K562 (cell line): ENCODE data around the gene UBE2G2. TPM values are rescaled to one million over a fixed set of nuclear protein-coding genes. Genes with fewer than 3 reads are reported as not detected.

Experiments used
- ATAC-seq: fragments of 200-7000 bp; cut with Tn5 transposase; 3 replicates; pipeline ENCODE4 v1.9.1; 2020; ENCODE audit warnings: moderate library complexity
- BruUV-seq: library from RNA; stranded (reverse); fragments of 400-500 nt; replicated peaks from 2 replicates; lab custom pipeline; 2021; lab: Mats Ljungman, UMichigan
- CTCF ChIA-PET: fragments of 300-600 bp; formaldehyde crosslinking; extraction: SDS; loops from one replicate; lab custom pipeline; 2021; ENCODE audit warnings: low intra/inter-chr PET ratio; lab: Yijun Ruan, JAX
- POLR2A ChIA-PET: fragments of 300-600, 350-650 bp; sonication (Branson Sonifier 250); formaldehyde crosslinking; extraction: SDS; loops from one replicate; lab custom pipeline; 2021; ENCODE audit warnings: antibody characterized with exemption, inconsistent platforms; lab: Yijun Ruan, JAX
- DNase-seq, 4 experiments: peaks; one replicate each; pipeline versions ENCODE4 v3.0.0 to v3.0.0-alpha.2; 2011 to 2018; ENCODE audit warnings: low spot score in 3 of 4, mixed read lengths in 3 of 4; ENCODE audit errors: extremely low read depth in 1 of 4
- FAIRE-seq: peaks from 2 replicates; lab custom pipeline; 2011; peaks lifted over from hg19 to GRCh38; lab: Jason Lieb, UNC
- H2AFZ ChIP-seq: 2 replicates; pipeline ENCODE4 v1.6.0; 2011; ENCODE audit warnings: low read depth, low read length, control low read depth, inconsistent platforms
- H3K27ac ChIP-seq: fragments of 200-600 bp; 3 replicates; pipeline ENCODE4 v1.8.0; 2011; ENCODE audit warnings: low read depth, mild to moderate bottlenecking, control low read depth, inconsistent platforms, low read length, moderate library complexity, mixed read lengths; ENCODE audit errors: extremely low read depth
- H3K27me3 ChIP-seq, 2 experiments: fragments of 300-600 bp in 1 of 2; 2 replicates in 1 of 2; 3 replicates in 1 of 2; pipeline versions ENCODE4 v1.6.0 to v1.8.0; 2011; ENCODE audit warnings: inconsistent platforms in 2 of 2, low read length in 2 of 2, mild to moderate bottlenecking in 1 of 2, mixed read lengths in 1 of 2, moderate library complexity in 1 of 2; ENCODE audit not compliant: control insufficient read depth in 2 of 2, insufficient read depth in 2 of 2
- H3K36me3 ChIP-seq: fragments of 300-600 bp; 3 replicates; pipeline ENCODE4 v1.8.0; 2011; ENCODE audit warnings: mild to moderate bottlenecking, low read length, inconsistent platforms; ENCODE audit not compliant: control insufficient read depth, insufficient read depth
- H3K4me1 ChIP-seq, 2 experiments: fragments of 200-600 bp in 1 of 2; replicated peaks in 1 of 2; 2 replicates in 1 of 2; 3 replicates in 1 of 2; pipeline versions ENCODE4 v1.5.1 to v1.8.0; 2011; ENCODE audit warnings: inconsistent platforms in 2 of 2, low read length in 2 of 2, mild to moderate bottlenecking in 1 of 2, mixed read lengths in 1 of 2, moderate library complexity in 1 of 2; ENCODE audit not compliant: control insufficient read depth in 2 of 2, insufficient read depth in 2 of 2
- H3K4me2 ChIP-seq: 2 replicates; pipeline ENCODE4 v1.6.1; 2011; ENCODE audit warnings: low read length, control low read depth, inconsistent platforms, mixed read lengths; ENCODE audit not compliant: insufficient read depth
- H3K4me3 ChIP-seq: fragments of 200-600 bp; sonication (generic), shearing (Covaris generic); 2 replicates; pipeline ENCODE4 v1.5.1; 2016; ENCODE audit warnings: control low read depth, inconsistent platforms
- H3K79me2 ChIP-seq: fragments of 200-600 bp; 3 replicates; pipeline ENCODE4 v1.8.0; 2011; ENCODE audit warnings: low read length, inconsistent platforms; ENCODE audit not compliant: control insufficient read depth, insufficient read depth
- H3K9ac ChIP-seq, 2 experiments: 2 replicates each; pipeline versions ENCODE4 v1.6.0 to v1.6.1; 2011; ENCODE audit warnings: low read depth in 2 of 2, low read length in 2 of 2, control low read depth in 1 of 2, inconsistent platforms in 1 of 2, mild to moderate bottlenecking in 1 of 2, mixed read lengths in 1 of 2; ENCODE audit not compliant: insufficient read depth in 1 of 2
- H3K9me1 ChIP-seq: one replicate; pipeline ENCODE4 v1.6.0; 2011; ENCODE audit warnings: inconsistent platforms, mild to moderate bottlenecking, low read length, moderate library complexity; ENCODE audit not compliant: control insufficient read depth, insufficient read depth
- H3K9me3 ChIP-seq: replicated peaks from 2 replicates; pipeline ENCODE4 v1.5.1; 2011; ENCODE audit warnings: low read depth, low read length, inconsistent platforms; ENCODE audit not compliant: control insufficient read depth, insufficient read depth
- H4K20me1 ChIP-seq: replicated peaks from 2 replicates; pipeline ENCODE4 v1.6.1; 2011; ENCODE audit warnings: low read length, inconsistent platforms, mixed read lengths; ENCODE audit not compliant: control insufficient read depth, insufficient read depth
- EZH2 ChIP-seq: IDR thresholded peaks from 2 replicates; pipeline ENCODE4 v1.6.1; 2012; ENCODE audit warnings: low read depth, mild to moderate bottlenecking, inconsistent platforms, low read length, borderline replicate concordance
- FOXA3 ChIP-seq, 2 experiments: fragments of 450-650 bp in 1 of 2; sonication (generic) in 1 of 2; formaldehyde crosslinking; IDR thresholded peaks in 1 of 2; conservative IDR thresholded peaks in 1 of 2; 2 replicates each; pipeline versions ENCODE4 v1.4.0 to v1.8.0; 2020 to 2022; ENCODE audit warnings: mild to moderate bottlenecking in 2 of 2, missing genetic modification reagents in 1 of 2
- FUS ChIP-seq: fragments of 200-400 bp; formaldehyde crosslinking; optimal IDR thresholded peaks from 2 replicates; pipeline ENCODE3; 2017; ENCODE audit warnings: low read depth, low read length
- GTF2F1 ChIP-seq: IDR thresholded peaks from 2 replicates; pipeline ENCODE4 v1.6.1; 2011; ENCODE audit warnings: low read depth, low read length, improper control_type of control experiment
- HCFC1 ChIP-seq: IDR thresholded peaks from 2 replicates; pipeline ENCODE4 v1.6.1; 2012; ENCODE audit warnings: low read depth, low read length, improper control_type of control experiment
- NUFIP1 ChIP-seq: fragments of 450-650 bp; IDR thresholded peaks from 2 replicates; pipeline ENCODE4 v1.6.1; 2018; ENCODE audit not compliant: partially characterized antibody
- TRIM24 ChIP-seq, 2 experiments: fragments of 450-650 bp; IDR thresholded peaks; 2 replicates each; pipeline ENCODE4 v1.6.1; 2016
- TRIM25 ChIP-seq: fragments of 450-650 bp; IDR thresholded peaks from 2 replicates; pipeline ENCODE4 v1.7.0; 2016; ENCODE audit warnings: borderline replicate concordance
- UBTF ChIP-seq, 2 experiments: IDR thresholded peaks; 2 replicates each; pipeline ENCODE4 v1.6.1; 2012; ENCODE audit warnings: improper control_type of control experiment in 2 of 2, low read depth in 2 of 2, low read length in 2 of 2, borderline replicate concordance in 1 of 2
- ZC3H11A ChIP-seq: IDR thresholded peaks from 2 replicates; pipeline ENCODE4 v1.6.1; 2012; ENCODE audit warnings: low read depth, low read length, improper control_type of control experiment
- ZNF263 ChIP-seq: sonication (generic); formaldehyde crosslinking; IDR thresholded peaks from 2 replicates; pipeline ENCODE4 v1.8.0; 2022; ENCODE audit warnings: mild to moderate bottlenecking, missing genetic modification reagents, borderline replicate concordance
- WGBS: fragments of 100-300 bp; shearing (Covaris generic); methylation state at CpG from one replicate; pipeline ENCODE4 v1.1.6; 2016; ENCODE audit warnings: low coverage, mixed read lengths; ENCODE audit not compliant: insufficient coverage; ENCODE audit errors: missing lambda C conversion rate; 5-methylcytosine and 5-hydroxymethylcytosine counted together
- in situ Hi-C: fragments of 300-500 bp; cut with MboI; formaldehyde crosslinking; loops from 4 replicates; pipeline ENCODE4 v1.15.0; 2018; ENCODE audit warnings: inconsistent platforms, mixed read lengths
- intact Hi-C: fragments of 100-400 bp; cut with micrococcal nuclease; formaldehyde crosslinking; loops from 2 replicates; pipeline ENCODE4 v1.14.2; 2022
- polyA plus RNA-seq, 8 experiments: library from polyadenylated mRNA; depleted of rRNA in 4 of 8; stranded (reverse) in 5 of 8; unstranded in 3 of 8; fragments of >200 nt; fragmentation: Nextera tagmentation in 2 of 8; fragmentation: Illumina TruSeq in 1 of 8; extraction: Ambion mirVana in 2 of 8; extraction: Trizol in 1 of 8; gene quantifications; 2 replicates each; pipeline versions ENCODE4 v1.2.1 to v1.2.3, GENCODE V29; 2011 to 2014; ENCODE audit warnings: inconsistent platforms in 1 of 8, missing spikeins in 1 of 8
- total RNA-seq, 7 experiments: library from RNA; depleted of rRNA in 6 of 7; stranded (reverse); fragments of >200 nt in 6 of 7; fragmentation: Illumina TruSeq in 2 of 7; extraction: Trizol in 2 of 7; gene quantifications; 2 replicates each; pipeline versions ENCODE4 v1.2.1 to v1.2.3, GENCODE V29; 2011 to 2021; ENCODE audit warnings: low replicate concordance in 1 of 7

Gene UBE2G2
- total and polyA plus RNA-seq, 9 of the 15 experiments (the other 6 are each of a cell fraction or from before 2014, with no cell fraction given), result 47.5 to 225 (median 140) TPM

DNA sequence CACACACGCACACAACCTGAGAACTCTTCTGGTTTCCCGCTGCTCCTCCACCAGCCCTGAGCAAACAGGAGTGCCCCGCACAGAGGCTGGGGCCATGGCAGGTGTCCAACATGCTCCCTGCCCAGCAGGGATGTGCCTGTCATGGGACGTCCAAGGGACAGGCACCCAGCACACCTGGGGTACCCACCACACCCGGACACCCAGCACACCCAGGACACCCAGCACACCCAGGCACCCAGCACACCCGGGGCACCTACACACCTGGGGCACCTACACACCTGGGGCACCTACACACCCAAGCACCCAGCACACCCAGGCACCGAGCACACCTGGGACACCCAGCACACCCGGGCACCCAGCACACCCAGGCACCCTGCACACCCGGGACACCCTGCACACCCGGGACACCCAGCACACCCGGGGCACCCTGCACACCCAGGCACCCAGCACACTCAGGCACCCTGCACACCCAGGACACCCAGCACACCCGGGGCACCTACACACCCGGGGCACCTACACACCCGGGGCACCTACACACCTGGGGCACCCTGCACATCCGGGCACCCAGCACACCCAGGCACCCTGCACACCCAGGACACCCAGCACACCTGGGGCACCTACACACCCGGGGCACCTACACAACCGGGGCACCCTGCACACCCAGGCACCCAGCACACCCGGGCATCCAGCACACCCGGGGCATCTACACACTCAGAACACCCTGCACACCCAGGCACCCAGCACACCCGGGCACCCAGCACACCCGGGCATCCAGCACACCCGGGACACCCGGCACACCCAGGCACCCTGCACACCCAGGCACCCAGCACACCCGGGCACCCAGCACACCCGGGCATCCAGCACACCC, 37.9 kb downstream of the UBE2G2 start:
- Histone ChIP-seq H4K20me1 (peaks cover 28% of the 10 kb centered on the region), H3K4me2 (no peak overlapping the region), H3K79me2 (no peaks in the 10 kb centered on the region), H3K27me3 (0 out of 5 replicates have a peak, but pooled peaks cover 0 to 4% of the 10 kb centered on the region in 2 experiments), H2AFZ (no peak overlapping the region), H3K27ac (no peak overlapping the region), H3K9ac (no peak overlapping the region), H3K9me1 (peaks cover 4% of the 10 kb centered on the region), H3K4me3 (no peak overlapping the region), H3K36me3 (peaks cover 6% of the 10 kb centered on the region; the same call in 1 of the 3 replicates), H3K9me3 (no peaks in the 10 kb centered on the region), H3K4me1 (peaks cover 17 to 73% of the 10 kb centered on the region in 2 experiments)
- no peak for TF ChIP-seq FUS
- no peak for TF ChIP-seq GTF2F1
- no peak for TF ChIP-seq NUFIP1
- no peak for TF ChIP-seq ZNF263 (CRISPR knock-in tag)
- TF ChIP-seq TRIM25, result no peak
- no peak for TF ChIP-seq TRIM24 (IDR thresholded peaks at IDR 0.05)
- no peak for TF ChIP-seq EZH2
- TF ChIP-seq UBTF (IDR thresholded peaks at IDR 0.05; ENCODE audit: borderline replicate concordance in 1 of 2, low read depth in 2 of 2, low read length in 2 of 2), result no peak
- TF ChIP-seq HCFC1, result no peak
- no peak for TF ChIP-seq FOXA3 (CRISPR knock-in tag; conservative IDR thresholded peaks at IDR 0.05 in 1 of 2, IDR thresholded peaks at IDR 0.05 in 1 of 2)
- no peak for TF ChIP-seq ZC3H11A
- in situ Hi-C loops, result no loop called here
- WGBS, result 32% methylated on average over 19 of the region's 25 CpGs
- no peak for FAIRE-seq
- no peak for DNase-seq
- POLR2A ChIA-PET, result no interaction called here
- intact Hi-C loops, result no loop called here
- BruUV-seq, result no TSS peak
- no peak for ATAC-seq
- CTCF ChIA-PET, result no interaction called here
